ENCODE measurements around the gene WDHD1. TPM values are rescaled to one million over a fixed set of nuclear protein-coding genes. Genes with fewer than 3 reads are reported as not detected.

WDHD1 gene
- total RNA-seq (1 to 10 TPM; 4.0 to 4.1 TPM), polyA plus RNA-seq (1 to 10 TPM; 1.4 to 3.3 TPM)

GRCh38 chr14:55026793-55027561, at the start of gene WDHD1, which contains the start of gene SOCS4:
Gene WDHD1, minus strand, starts transcription at chr14:55027099. Its CDS starts 312 bp downstream, at chr14:55026787.
Gene SOCS4, plus strand, starts transcription at chr14:55027236. Its CDS starts 15,806 bp downstream, at chr14:55043042.
- Histone ChIP-seq H3K9me3 (ENCODE audit: control insufficient read depth in 1 of 2, low read length in 2 of 2) (no peaks in the 10 kb centered on the region), H3K27me3 (ENCODE audit: insufficient read depth, low read length) (no peaks in the 10 kb centered on the region), H3K27ac (ENCODE audit: low read depth, low read length) (peak within 1 kb of the TSS; percentile 89), H3K36me3 (ENCODE audit: insufficient read depth, low read length) (no peaks in the 10 kb centered on the region), H3K4me3 (ENCODE audit: low read length in 2 of 2) (peak within 1 kb of the TSS; percentile 70 to 87), H3K4me1 (ENCODE audit: insufficient read depth, low read length) (peaks cover 47% of the 10 kb centered on the region)
- intact Hi-C loops (cut with micrococcal nuclease) = loop anchor here (1.0 to 2.0 kb wide), 4 partner anchors 24 to 631 kb away; partner anchors contain the start of genes GCH1 and MAPK1IP1L
- Mint-ChIP-seq H3K27ac (peak within 1 kb of the TSS; percentile 87 to 98 (median 96)), H3K4me3 (peak within 1 kb of the TSS; percentile 87 to 95 (median 94)), H3K9me3 (no peaks in the 10 kb centered on the region), H3K4me1 (peaks cover 37 to 56% (median 44%) of the 10 kb centered on the region in 4 donors), H3K36me3 (peaks cover 0 to 14% of the 10 kb centered on the region in 2 donors), H3K27me3 (no peaks in the 10 kb centered on the region)
- DNase-seq = peak; percentile 96 to 98 (median 97)
- ChIA-PET POLR2A (ENCODE audit: partially characterized antibody) (interaction anchor here (0.6 to 3.4 kb wide), 15 partner anchors 11 to 1875 kb away, joined by 3 to 62 read pairs (median 4); partner anchors contain the start of genes GCH1, MAPK1IP1L, SAMD4A and TMEM260), CTCF (ENCODE audit: partially characterized antibody) (interaction anchor here (1.0 to 2.1 kb wide), 7 partner anchors 11 to 419 kb away, joined by 3 to 16 read pairs (median 6); partner anchors contain the start of gene MAPK1IP1L)

GRCh38 chr14:55075628-55076175, 48.8 kb upstream of the WDHD1 start:
- Histone ChIP-seq H3K27me3 (ENCODE audit: insufficient read depth, low read length) (no peaks in the 10 kb centered on the region), H3K4me3 (ENCODE audit: low read length in 2 of 2) (no peak overlapping the region), H3K27ac (ENCODE audit: low read depth, low read length) (no peak overlapping the region), H3K9me3 (ENCODE audit: control insufficient read depth in 1 of 2, low read length in 2 of 2) (no peaks in the 10 kb centered on the region), H3K36me3 (ENCODE audit: insufficient read depth, low read length) (no peaks in the 10 kb centered on the region), H3K4me1 (ENCODE audit: insufficient read depth, low read length) (peaks cover 37% of the 10 kb centered on the region)
- Mint-ChIP-seq H3K36me3 (no peaks in the 10 kb centered on the region), H3K27me3 (no peaks in the 10 kb centered on the region), H3K9me3 (no peaks in the 10 kb centered on the region), H3K4me3 (peak overlapping the region in 5 of 8 donors; percentile 3 to 85 (median 70)), H3K4me1 (peaks cover 25 to 43% (median 38%) of the 10 kb centered on the region in 4 donors), H3K27ac (no peak overlapping the region)
- ChIA-PET CTCF (ENCODE audit: partially characterized antibody) (interaction anchor here (1.7 kb wide), 1 partner anchor 16 kb away, joined by 4 read pairs; no protein-coding TSS in a partner anchor), POLR2A (ENCODE audit: partially characterized antibody) (no interaction called here)
- intact Hi-C loops (cut with micrococcal nuclease) = no loop called here
- no peak for DNase-seq

- no peaks in the 10 kb centered on the region for H3K9me3 Mint-ChIP-seq
- Histone ChIP-seq H3K4me3 (ENCODE audit: low read length in 2 of 2) (no peak overlapping the region), H3K4me1 (ENCODE audit: insufficient read depth, low read length) (peaks cover 37% of the 10 kb centered on the region), H3K27me3 (ENCODE audit: insufficient read depth, low read length) (no peaks in the 10 kb centered on the region), H3K9me3 (ENCODE audit: control insufficient read depth in 1 of 2, low read length in 2 of 2) (no peaks in the 10 kb centered on the region), H3K36me3 (ENCODE audit: insufficient read depth, low read length) (no peaks in the 10 kb centered on the region), H3K27ac (ENCODE audit: low read depth, low read length) (no peak overlapping the region)
- peak overlapping the region in 4 of 7 donors; percentile 72 to 77 (median 74) for H3K27ac Mint-ChIP-seq
- ChIA-PET CTCF (ENCODE audit: partially characterized antibody) (no interaction called here), POLR2A (ENCODE audit: partially characterized antibody) (no interaction called here)
- DNase-seq = no peak
- H3K4me1 Mint-ChIP-seq = peaks cover 25 to 44% (median 38%) of the 10 kb centered on the region in 4 donors
- no peaks in the 10 kb centered on the region for H3K27me3 Mint-ChIP-seq
- peak overlapping the region; percentile 57 to 85 (median 78) for H3K4me3 Mint-ChIP-seq
- no peaks in the 10 kb centered on the region for H3K36me3 Mint-ChIP-seq
- intact Hi-C loops (cut with micrococcal nuclease) = no loop called here
Observed at GRCh38 chr14:55074662-55075061, 47.8 kb upstream of the WDHD1 start.

GRCh38 chr14:55073856-55074255, 47.0 kb upstream of the WDHD1 start:
- no peak overlapping the region for H3K4me3 ChIP-seq (ENCODE audit: low read length in 2 of 2)
- Mint-ChIP-seq H3K4me1 (peaks cover 25 to 44% (median 38%) of the 10 kb centered on the region in 4 donors), H3K27ac (peak overlapping the region in 2 of 7 donors; percentile 20 to 25)

GRCh38 chr14:55071870-55072640, 45.2 kb upstream of the WDHD1 start:
- H3K4me1 Mint-ChIP-seq = peaks cover 24 to 44% (median 38%) of the 10 kb centered on the region in 4 donors
- H3K36me3 Mint-ChIP-seq = peaks cover 0 to 11% of the 10 kb centered on the region in 2 donors
- Histone ChIP-seq H3K4me1 (ENCODE audit: insufficient read depth, low read length) (peaks cover 37% of the 10 kb centered on the region), H3K27me3 (ENCODE audit: insufficient read depth, low read length) (no peaks in the 10 kb centered on the region), H3K9me3 (ENCODE audit: control insufficient read depth in 1 of 2, low read length in 2 of 2) (no peaks in the 10 kb centered on the region), H3K27ac (ENCODE audit: low read depth, low read length) (peak overlapping the region; percentile 29), H3K36me3 (ENCODE audit: insufficient read depth, low read length) (no peaks in the 10 kb centered on the region), H3K4me3 (ENCODE audit: low read length in 2 of 2) (peak overlapping the region in 1 of 2 donors; percentile 6)
- ChIA-PET POLR2A (ENCODE audit: partially characterized antibody) (interaction anchor here (1.0 to 3.4 kb wide), 7 partner anchors 9 to 191 kb away, joined by 3 to 18 read pairs (median 6); partner anchors contain the start of genes MAPK1IP1L, SOCS4 and WDHD1), CTCF (ENCODE audit: partially characterized antibody) (interaction anchor here (0.6 to 3.7 kb wide), 10 partner anchors 8 to 89 kb away, joined by 3 to 16 read pairs (median 4); partner anchors contain the start of genes MAPK1IP1L, SOCS4 and WDHD1)
- peak overlapping the region; percentile 24 to 85 (median 57) for H3K4me3 Mint-ChIP-seq
- no peaks in the 10 kb centered on the region for H3K27me3 Mint-ChIP-seq
- H3K27ac Mint-ChIP-seq = peak overlapping the region; percentile 72 to 93 (median 90)
- no peaks in the 10 kb centered on the region for H3K9me3 Mint-ChIP-seq
- DNase-seq = peak; percentile 24 to 52 (median 36)
- intact Hi-C loops (cut with micrococcal nuclease) = loop anchor here (2.0 kb wide), 1 partner anchor 21 kb away; the partner anchor contains the start of gene MAPK1IP1L

More at GRCh38 chr14:55073856-55074255, 47.0 kb upstream of the WDHD1 start:
- peak overlapping the region in 1 of 8 donors; percentile 31 for H3K4me3 Mint-ChIP-seq
- Histone ChIP-seq H3K4me1 (ENCODE audit: insufficient read depth, low read length) (peaks cover 37% of the 10 kb centered on the region), H3K9me3 (ENCODE audit: control insufficient read depth in 1 of 2, low read length in 2 of 2) (no peaks in the 10 kb centered on the region), H3K36me3 (ENCODE audit: insufficient read depth, low read length) (no peaks in the 10 kb centered on the region), H3K27me3 (ENCODE audit: insufficient read depth, low read length) (no peaks in the 10 kb centered on the region), H3K27ac (ENCODE audit: low read depth, low read length) (no peak overlapping the region)
- ChIA-PET POLR2A (ENCODE audit: partially characterized antibody) (no interaction called here), CTCF (ENCODE audit: partially characterized antibody) (no interaction called here)
- H3K27me3 Mint-ChIP-seq = no peaks in the 10 kb centered on the region
- no peaks in the 10 kb centered on the region for H3K9me3 Mint-ChIP-seq
- DNase-seq = no peak
- intact Hi-C loops (cut with micrococcal nuclease) = loop anchor here (2.0 kb wide), 1 partner anchor 23 kb away; the partner anchor contains the start of gene MAPK1IP1L
- H3K36me3 Mint-ChIP-seq = no peaks in the 10 kb centered on the region

- Mint-ChIP-seq H3K27me3 (no peaks in the 10 kb centered on the region), H3K36me3 (peaks cover 5 to 18% of the 10 kb centered on the region in 2 donors), H3K4me1 (peaks cover 23 to 46% (median 38%) of the 10 kb centered on the region in 4 donors), H3K4me3 (peak overlapping the region in 1 of 8 donors; percentile 43), H3K27ac (peak overlapping the region; percentile 72 to 92 (median 84)), H3K9me3 (no peaks in the 10 kb centered on the region)
- Histone ChIP-seq H3K27me3 (ENCODE audit: insufficient read depth, low read length) (no peaks in the 10 kb centered on the region), H3K36me3 (ENCODE audit: insufficient read depth, low read length) (no peaks in the 10 kb centered on the region), H3K9me3 (ENCODE audit: control insufficient read depth in 1 of 2, low read length in 2 of 2) (no peaks in the 10 kb centered on the region), H3K4me3 (ENCODE audit: low read length in 2 of 2) (no peak overlapping the region), H3K27ac (ENCODE audit: low read depth, low read length) (no peak overlapping the region), H3K4me1 (ENCODE audit: insufficient read depth, low read length) (peaks cover 36% of the 10 kb centered on the region)
- DNase-seq = no peak
- intact Hi-C loops (cut with micrococcal nuclease) = no loop called here
- ChIA-PET CTCF (ENCODE audit: partially characterized antibody) (interaction anchor here (1.5 to 3.7 kb wide), 3 partner anchors 20 to 90 kb away, joined by 5 to 16 read pairs (median 6); partner anchors contain the start of gene MAPK1IP1L), POLR2A (ENCODE audit: partially characterized antibody) (interaction anchor here (1.5 to 3.4 kb wide), 2 partner anchors 20 to 90 kb away, joined by 3 to 18 read pairs; partner anchors contain the start of gene MAPK1IP1L)
Observed at GRCh38 chr14:55070981-55071411, 44.1 kb upstream of the WDHD1 start.

All from CD4-positive, alpha-beta memory T cell (primary cell).